ENCODE data around the gene PAX2.

DNA sequence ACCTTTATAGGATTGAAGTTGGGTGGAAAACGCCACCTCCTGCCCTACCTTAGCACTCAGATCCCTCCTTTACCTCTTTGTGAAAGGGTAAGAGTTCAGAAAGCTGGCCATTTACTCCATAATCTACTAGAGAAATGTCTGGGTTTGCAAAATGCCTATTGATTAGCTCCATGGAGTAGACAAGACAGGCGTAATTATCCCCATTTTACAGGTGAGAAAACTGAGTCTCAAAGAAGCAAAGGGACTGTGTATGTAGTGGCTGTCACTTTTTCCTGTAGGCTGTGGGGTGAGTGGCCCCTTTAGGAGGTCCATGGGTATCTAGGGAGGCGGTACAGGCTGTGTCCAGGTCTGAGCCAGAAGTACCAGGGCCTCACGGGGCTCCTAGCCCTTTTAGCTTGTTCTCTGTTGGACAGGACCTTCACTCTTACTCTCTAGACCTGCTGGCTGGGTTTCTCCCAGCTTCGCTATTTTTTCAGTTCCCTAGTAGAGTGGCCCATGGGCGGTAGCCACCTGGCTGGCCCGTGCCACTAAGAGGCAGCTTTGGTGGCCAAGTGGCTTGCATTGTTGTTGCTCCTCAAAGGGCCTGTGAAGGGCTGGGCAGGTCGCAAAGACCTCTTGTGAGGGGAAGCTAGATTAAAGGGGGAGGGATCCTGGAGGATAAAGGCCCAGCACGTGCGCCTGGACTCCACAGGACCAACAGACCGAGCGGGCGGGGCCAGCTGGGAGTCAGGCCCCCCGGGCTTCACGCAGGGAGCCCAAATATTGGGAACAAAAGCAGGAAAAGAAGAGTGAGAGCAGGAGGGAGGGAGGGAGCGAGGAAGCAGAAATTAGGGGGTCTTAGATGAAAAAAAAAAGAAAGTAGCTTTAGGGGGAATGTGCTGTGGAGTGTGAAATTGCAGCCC is 4.7 kb upstream of the PAX2 start:
- TF ChIP-seq POLR2A (IDR thresholded peaks at IDR 0.05) = no peak
- TF ChIP-seq, protein P1, sequence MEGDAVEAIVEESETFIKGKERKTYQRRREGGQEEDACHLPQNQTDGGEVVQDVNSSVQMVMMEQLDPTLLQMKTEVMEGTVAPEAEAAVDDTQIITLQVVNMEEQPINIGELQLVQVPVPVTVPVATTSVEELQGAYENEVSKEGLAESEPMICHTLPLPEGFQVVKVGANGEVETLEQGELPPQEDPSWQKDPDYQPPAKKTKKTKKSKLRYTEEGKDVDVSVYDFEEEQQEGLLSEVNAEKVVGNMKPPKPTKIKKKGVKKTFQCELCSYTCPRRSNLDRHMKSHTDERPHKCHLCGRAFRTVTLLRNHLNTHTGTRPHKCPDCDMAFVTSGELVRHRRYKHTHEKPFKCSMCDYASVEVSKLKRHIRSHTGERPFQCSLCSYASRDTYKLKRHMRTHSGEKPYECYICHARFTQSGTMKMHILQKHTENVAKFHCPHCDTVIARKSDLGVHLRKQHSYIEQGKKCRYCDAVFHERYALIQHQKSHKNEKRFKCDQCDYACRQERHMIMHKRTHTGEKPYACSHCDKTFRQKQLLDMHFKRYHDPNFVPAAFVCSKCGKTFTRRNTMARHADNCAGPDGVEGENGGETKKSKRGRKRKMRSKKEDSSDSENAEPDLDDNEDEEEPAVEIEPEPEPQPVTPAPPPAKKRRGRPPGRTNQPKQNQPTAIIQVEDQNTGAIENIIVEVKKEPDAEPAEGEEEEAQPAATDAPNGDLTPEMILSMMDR (IDR thresholded peaks at IDR 0.05) = no peak

Data from esophagus squamous epithelium (tissue), 4 donors.